Glutamatergic neuron (in vitro differentiated cells): Measurements from ENCODE around the gene RDX. TPM values are rescaled to one million over a fixed set of nuclear protein-coding genes. Genes with fewer than 3 reads are reported as not detected.

ENCODE experiments used
- DNase-seq: peaks from one replicate; pipeline ENCODE4 v3.0.0; 2022
- H3K27ac Mint-ChIP-seq: one replicate; pipeline ENCODE4 v1.8.0; 2020; ENCODE audit warnings: mild to moderate bottlenecking, mixed read lengths, inconsistent platforms; ENCODE audit not compliant: unreplicated experiment
- H3K27me3 Mint-ChIP-seq: one replicate; pipeline ENCODE4 v1.8.0; 2020; ENCODE audit warnings: mild to moderate bottlenecking, moderate library complexity, mixed read lengths, inconsistent platforms; ENCODE audit not compliant: unreplicated experiment
- H3K36me3 Mint-ChIP-seq: one replicate; pipeline ENCODE4 v1.8.0; 2020; ENCODE audit warnings: mild to moderate bottlenecking, mixed read lengths, inconsistent platforms; ENCODE audit not compliant: unreplicated experiment
- H3K4me1 Mint-ChIP-seq: one replicate; pipeline ENCODE4 v1.8.0; 2020; ENCODE audit warnings: mild to moderate bottlenecking, low read depth, mixed read lengths, inconsistent platforms; ENCODE audit not compliant: unreplicated experiment
- H3K4me3 Mint-ChIP-seq: one replicate; pipeline ENCODE4 v1.8.0; 2020; ENCODE audit warnings: mild to moderate bottlenecking, mixed read lengths, inconsistent platforms; ENCODE audit not compliant: unreplicated experiment
- H3K9me3 Mint-ChIP-seq: one replicate; pipeline ENCODE4 v1.8.0; 2020; ENCODE audit warnings: mild to moderate bottlenecking, moderate library complexity, mixed read lengths, inconsistent platforms; ENCODE audit not compliant: unreplicated experiment
- total RNA-seq: library from RNA; stranded (reverse); fragmentation: NEBNext Ultra II Directional; extraction: Animal tissue kit (Norgen Biotek cat#: 25700); gene quantifications from one replicate; pipeline ENCODE4 v1.2.1, GENCODE V29; 2021; ENCODE audit not compliant: unreplicated experiment
- TF ChIP-seq, protein P1 (sequence below): fragments of 200-600 bp; sonication (generic); IDR thresholded peaks from one replicate; pipeline ENCODE4 v1.5.0; 2021; ENCODE audit not compliant: partially characterized antibody, unreplicated experiment

Gene RDX
- total RNA-seq, 1 donor from 2014 or later: 71.7 TPM

DNA sequence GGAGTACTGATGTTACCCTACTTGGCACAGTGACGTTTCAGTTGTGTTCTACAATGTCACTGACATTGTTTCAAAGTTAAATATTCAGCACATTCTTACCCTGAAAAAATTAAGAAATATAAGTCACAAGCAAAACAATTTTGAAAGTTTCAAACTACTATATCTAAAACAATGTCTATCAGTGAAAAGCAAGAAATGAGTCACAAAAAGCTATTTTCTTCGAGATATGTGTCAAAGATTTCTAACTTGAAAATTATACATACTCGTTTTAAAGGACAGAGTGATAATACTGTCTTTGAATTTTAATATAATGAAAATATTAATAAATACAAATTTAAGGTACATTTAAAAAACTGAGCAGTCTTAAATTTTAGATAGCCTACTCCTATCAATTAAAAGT lies 42.9 kb downstream of the RDX start:
- TF ChIP-seq, protein P1, sequence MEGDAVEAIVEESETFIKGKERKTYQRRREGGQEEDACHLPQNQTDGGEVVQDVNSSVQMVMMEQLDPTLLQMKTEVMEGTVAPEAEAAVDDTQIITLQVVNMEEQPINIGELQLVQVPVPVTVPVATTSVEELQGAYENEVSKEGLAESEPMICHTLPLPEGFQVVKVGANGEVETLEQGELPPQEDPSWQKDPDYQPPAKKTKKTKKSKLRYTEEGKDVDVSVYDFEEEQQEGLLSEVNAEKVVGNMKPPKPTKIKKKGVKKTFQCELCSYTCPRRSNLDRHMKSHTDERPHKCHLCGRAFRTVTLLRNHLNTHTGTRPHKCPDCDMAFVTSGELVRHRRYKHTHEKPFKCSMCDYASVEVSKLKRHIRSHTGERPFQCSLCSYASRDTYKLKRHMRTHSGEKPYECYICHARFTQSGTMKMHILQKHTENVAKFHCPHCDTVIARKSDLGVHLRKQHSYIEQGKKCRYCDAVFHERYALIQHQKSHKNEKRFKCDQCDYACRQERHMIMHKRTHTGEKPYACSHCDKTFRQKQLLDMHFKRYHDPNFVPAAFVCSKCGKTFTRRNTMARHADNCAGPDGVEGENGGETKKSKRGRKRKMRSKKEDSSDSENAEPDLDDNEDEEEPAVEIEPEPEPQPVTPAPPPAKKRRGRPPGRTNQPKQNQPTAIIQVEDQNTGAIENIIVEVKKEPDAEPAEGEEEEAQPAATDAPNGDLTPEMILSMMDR: no peak
- Mint-ChIP-seq H3K4me3 (no peak overlapping the region), H3K4me1 (no peaks in the 10 kb centered on the region), H3K9me3 (no peaks in the 10 kb centered on the region), H3K27me3 (no peaks in the 10 kb centered on the region), H3K36me3 (no peaks in the 10 kb centered on the region), H3K27ac (no peak overlapping the region)
- no peak for DNase-seq

DNA sequence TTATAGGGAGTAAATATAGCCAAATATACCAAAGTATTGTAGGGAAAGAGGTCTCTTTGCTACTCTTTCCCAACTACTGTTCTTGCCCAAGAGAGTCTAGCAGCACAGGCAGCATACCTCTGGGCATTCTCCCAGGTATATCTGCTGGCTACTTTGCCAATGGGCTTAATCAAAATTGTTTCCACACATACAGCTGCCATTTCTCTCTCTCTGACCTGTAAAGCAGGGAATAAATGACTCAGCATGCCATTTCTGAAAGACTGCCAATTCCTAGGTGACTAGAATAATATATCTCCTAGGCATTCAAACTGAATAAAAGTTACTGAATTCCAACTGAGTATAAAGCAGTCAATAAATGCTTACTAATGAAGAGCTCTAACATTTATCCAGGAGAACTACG lies 44.6 kb downstream of the RDX start:
- TF ChIP-seq, protein P1: no peak
- Mint-ChIP-seq H3K27ac (no peak overlapping the region), H3K9me3 (no peaks in the 10 kb centered on the region), H3K36me3 (no peaks in the 10 kb centered on the region), H3K4me3 (no peak overlapping the region), H3K4me1 (no peaks in the 10 kb centered on the region), H3K27me3 (no peaks in the 10 kb centered on the region)
- no peak for DNase-seq

DNA sequence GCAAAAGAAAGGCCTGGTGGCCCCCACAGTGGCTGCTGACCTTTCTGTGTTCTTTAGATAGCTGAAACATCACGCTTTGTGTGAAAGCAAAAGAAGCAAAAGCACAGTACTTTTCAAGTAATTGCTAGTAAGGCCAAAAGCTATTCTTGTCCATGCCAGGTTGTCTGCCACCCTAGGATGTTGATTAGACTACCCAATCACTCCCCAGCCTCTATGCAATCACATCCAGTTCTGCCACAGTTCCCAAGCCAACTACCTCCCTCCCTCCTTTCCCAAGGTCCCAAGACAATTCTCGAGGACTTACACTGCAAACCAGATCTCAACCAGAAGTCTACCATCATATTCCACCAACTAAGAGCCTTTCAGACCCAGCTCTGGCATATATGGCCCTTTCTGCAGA lies 46.2 kb downstream of the RDX start:
- Mint-ChIP-seq H3K4me1 (no peaks in the 10 kb centered on the region), H3K27ac (no peak overlapping the region), H3K4me3 (no peak overlapping the region), H3K36me3 (no peaks in the 10 kb centered on the region), H3K27me3 (no peaks in the 10 kb centered on the region), H3K9me3 (no peaks in the 10 kb centered on the region)
- TF ChIP-seq, protein P1: no peak
- DNase-seq: no peak

DNA sequence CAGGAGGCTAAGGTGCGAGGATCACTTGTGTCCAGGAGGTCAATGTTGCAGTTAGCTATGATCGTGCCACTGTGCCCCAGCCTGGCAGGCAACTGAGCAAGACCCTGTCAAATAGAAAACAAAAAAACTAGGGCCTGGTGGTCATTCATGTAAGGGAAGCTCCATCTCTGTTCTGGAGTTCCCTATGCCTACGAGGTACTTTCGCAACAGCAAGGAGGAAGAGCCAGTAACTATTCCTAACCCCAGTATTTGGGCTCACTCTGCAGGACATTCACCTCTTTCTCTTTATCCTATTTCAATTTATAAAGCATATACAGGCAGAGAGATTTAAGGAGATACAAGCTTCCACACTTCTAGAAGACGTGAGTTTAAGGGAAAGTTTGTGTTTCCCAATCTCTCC lies 46.6 kb downstream of the RDX start:
- Mint-ChIP-seq H3K9me3 (no peaks in the 10 kb centered on the region), H3K4me3 (no peak overlapping the region), H3K27me3 (no peaks in the 10 kb centered on the region), H3K36me3 (no peaks in the 10 kb centered on the region), H3K27ac (no peak overlapping the region), H3K4me1 (no peaks in the 10 kb centered on the region)
- TF ChIP-seq, protein P1: no peak
- no peak for DNase-seq

DNA sequence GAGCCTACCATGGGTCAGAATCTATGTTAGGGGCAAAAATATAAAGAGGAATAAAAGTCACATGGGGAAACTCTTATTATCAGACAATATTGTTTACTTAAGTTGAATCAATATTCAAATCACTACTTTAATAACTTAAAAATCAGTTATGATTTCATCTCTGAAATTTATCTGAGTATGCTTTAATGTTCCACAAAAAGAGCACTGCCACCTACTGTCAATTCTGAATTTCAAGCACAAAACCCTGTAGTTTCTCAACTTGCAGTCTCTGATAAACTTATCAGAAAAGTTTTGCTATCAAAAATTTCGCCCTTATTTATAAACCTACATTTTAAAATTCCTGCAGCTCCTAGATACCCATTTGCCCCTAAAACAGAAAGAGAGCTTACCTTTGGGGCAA lies 47.3 kb downstream of the RDX start:
- H3K27ac Mint-ChIP-seq: no peak overlapping the region
- H3K4me1 Mint-ChIP-seq: no peaks in the 10 kb centered on the region
- H3K9me3 Mint-ChIP-seq: no peaks in the 10 kb centered on the region
- no peak for DNase-seq
- no peak overlapping the region for H3K4me3 Mint-ChIP-seq
- no peaks in the 10 kb centered on the region for H3K36me3 Mint-ChIP-seq
- H3K27me3 Mint-ChIP-seq: no peaks in the 10 kb centered on the region
- TF ChIP-seq, protein P1: no peak
